SU-DHL-6 (cell line): Measurements from ENCODE around the gene B3GALNT1.

Source experiments
- EZH2phosphoT487 ChIP-seq: fragments of 200-600 bp; sonication (generic), shearing (Covaris generic); conservative IDR thresholded peaks from 2 replicates; pipeline ENCODE4 v1.6.1; 2018; ENCODE audit warnings: mild to moderate bottlenecking, antibody characterized with exemption, low read length, moderate library complexity, mixed read lengths
- TF ChIP-seq, protein P1 (sequence below): fragments of 200-600 bp; sonication (generic); IDR thresholded peaks from one replicate; pipeline ENCODE4 v1.5.1; 2017; ENCODE audit warnings: antibody characterized with exemption, mild to moderate bottlenecking, low read length, moderate library complexity; ENCODE audit not compliant: insufficient read depth, poor library complexity, severe bottlenecking

GRCh38 chr3:161070252-161070930, 34.8 kb downstream of the B3GALNT1 start:
- TF ChIP-seq, protein P1, sequence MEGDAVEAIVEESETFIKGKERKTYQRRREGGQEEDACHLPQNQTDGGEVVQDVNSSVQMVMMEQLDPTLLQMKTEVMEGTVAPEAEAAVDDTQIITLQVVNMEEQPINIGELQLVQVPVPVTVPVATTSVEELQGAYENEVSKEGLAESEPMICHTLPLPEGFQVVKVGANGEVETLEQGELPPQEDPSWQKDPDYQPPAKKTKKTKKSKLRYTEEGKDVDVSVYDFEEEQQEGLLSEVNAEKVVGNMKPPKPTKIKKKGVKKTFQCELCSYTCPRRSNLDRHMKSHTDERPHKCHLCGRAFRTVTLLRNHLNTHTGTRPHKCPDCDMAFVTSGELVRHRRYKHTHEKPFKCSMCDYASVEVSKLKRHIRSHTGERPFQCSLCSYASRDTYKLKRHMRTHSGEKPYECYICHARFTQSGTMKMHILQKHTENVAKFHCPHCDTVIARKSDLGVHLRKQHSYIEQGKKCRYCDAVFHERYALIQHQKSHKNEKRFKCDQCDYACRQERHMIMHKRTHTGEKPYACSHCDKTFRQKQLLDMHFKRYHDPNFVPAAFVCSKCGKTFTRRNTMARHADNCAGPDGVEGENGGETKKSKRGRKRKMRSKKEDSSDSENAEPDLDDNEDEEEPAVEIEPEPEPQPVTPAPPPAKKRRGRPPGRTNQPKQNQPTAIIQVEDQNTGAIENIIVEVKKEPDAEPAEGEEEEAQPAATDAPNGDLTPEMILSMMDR = no peak
- TF ChIP-seq EZH2phosphoT487 = no peak
